ENCODE results near the gene IFITM1. TPM values are rescaled to one million over a fixed set of nuclear protein-coding genes. Genes with fewer than 3 reads are reported as not detected.
"Not testable (repeated sequence)": the region's sequence is repeated elsewhere in the genome, so short reads cannot be mapped to it uniquely, and the experiment has no call there.

The IFITM1 gene
- total RNA-seq, 1 experiment from 2014 or later: 2.0 TPM

DNA sequence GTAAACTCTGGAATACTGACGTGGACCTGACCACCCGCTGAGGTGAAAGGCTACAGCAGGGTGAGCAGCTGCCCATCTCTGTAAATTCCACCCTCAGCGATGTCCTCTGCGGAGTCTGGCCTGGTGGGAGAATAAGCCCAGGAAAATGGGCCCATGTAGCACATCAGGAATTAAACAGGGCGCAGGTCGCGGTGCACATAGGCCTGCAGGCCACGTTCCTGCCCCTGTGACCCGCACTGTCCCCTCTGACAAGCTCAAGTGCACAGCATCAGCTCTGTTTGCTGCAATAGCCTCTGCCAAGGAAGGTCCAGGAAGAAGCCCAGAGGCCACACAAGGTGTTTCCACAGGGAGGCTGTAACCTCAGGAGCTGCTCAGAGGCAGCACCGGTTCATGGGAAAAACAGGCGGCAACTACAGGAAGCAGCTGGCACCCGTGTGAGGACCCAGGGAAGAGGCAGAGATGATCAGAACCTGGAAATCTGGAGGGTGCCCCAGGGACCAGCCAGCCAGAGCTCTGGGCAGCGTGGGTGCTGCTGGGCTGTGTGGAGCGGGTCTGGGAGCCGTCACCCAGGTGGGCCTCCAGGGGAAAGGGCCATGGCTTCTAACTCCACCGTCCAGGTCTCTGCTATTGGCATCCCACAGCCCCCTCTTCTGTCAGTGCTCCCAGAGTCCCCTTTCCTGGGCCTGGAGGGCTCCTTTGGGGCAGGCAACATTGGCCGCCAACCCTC, 7.0 kb upstream of the IFITM1 start:
- ATAC-seq: no peak
- H3K27me3 ChIP-seq (ENCODE audit: low read length): no peaks in the 10 kb centered on the region
- no peak for TF ChIP-seq EZH2 (IDR thresholded peaks at IDR 0.05; ENCODE audit: low read length, unreplicated experiment)
- TF ChIP-seq, protein P1, sequence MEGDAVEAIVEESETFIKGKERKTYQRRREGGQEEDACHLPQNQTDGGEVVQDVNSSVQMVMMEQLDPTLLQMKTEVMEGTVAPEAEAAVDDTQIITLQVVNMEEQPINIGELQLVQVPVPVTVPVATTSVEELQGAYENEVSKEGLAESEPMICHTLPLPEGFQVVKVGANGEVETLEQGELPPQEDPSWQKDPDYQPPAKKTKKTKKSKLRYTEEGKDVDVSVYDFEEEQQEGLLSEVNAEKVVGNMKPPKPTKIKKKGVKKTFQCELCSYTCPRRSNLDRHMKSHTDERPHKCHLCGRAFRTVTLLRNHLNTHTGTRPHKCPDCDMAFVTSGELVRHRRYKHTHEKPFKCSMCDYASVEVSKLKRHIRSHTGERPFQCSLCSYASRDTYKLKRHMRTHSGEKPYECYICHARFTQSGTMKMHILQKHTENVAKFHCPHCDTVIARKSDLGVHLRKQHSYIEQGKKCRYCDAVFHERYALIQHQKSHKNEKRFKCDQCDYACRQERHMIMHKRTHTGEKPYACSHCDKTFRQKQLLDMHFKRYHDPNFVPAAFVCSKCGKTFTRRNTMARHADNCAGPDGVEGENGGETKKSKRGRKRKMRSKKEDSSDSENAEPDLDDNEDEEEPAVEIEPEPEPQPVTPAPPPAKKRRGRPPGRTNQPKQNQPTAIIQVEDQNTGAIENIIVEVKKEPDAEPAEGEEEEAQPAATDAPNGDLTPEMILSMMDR (conservative IDR thresholded peaks at IDR 0.05; ENCODE audit: low read depth, low read length): no peak
- peaks cover 12% of the 10 kb centered on the region for H3K79me2 ChIP-seq (ENCODE audit: low read length)
- no TSS peak for BruUV-seq (replicated peaks)
- POLR2A ChIA-PET (ENCODE audit: unreplicated experiment): no interaction called here
- H3K9me3 ChIP-seq (ENCODE audit: low read length): no peaks in the 10 kb centered on the region
- H3K4me1 ChIP-seq (ENCODE audit: insufficient read depth, low read length): peaks cover 12% of the 10 kb centered on the region
- H2AFZ ChIP-seq (ENCODE audit: low read length): no peak overlapping the region
- H3F3A ChIP-seq (ENCODE audit: low read length, unreplicated experiment): no peaks in the 10 kb centered on the region
- H4K20me1 ChIP-seq (ENCODE audit: low read length): no peaks in the 10 kb centered on the region
- H3K36me3 ChIP-seq (ENCODE audit: low read depth, low read length): no peaks in the 10 kb centered on the region
- no peak for DNase-seq
- H3K27ac ChIP-seq (ENCODE audit: low read length): no peak overlapping the region
- intact Hi-C loops (cut with micrococcal nuclease): loop anchor here (5.0 to 10.0 kb wide), 2 partner anchors 50 to 138 kb away; partner anchors contain the start of gene ANO9
- H3K9ac ChIP-seq (ENCODE audit: low read length): no peak overlapping the region
- CTCF ChIA-PET: no interaction called here
- no peaks in the 10 kb centered on the region for H3K9me2 ChIP-seq (replicated peaks; ENCODE audit: low read length)
- no peak overlapping the region for H3K4me2 ChIP-seq (ENCODE audit: low read length)
- H3K4me3 ChIP-seq (ENCODE audit: low read length): no peak overlapping the region

DNA sequence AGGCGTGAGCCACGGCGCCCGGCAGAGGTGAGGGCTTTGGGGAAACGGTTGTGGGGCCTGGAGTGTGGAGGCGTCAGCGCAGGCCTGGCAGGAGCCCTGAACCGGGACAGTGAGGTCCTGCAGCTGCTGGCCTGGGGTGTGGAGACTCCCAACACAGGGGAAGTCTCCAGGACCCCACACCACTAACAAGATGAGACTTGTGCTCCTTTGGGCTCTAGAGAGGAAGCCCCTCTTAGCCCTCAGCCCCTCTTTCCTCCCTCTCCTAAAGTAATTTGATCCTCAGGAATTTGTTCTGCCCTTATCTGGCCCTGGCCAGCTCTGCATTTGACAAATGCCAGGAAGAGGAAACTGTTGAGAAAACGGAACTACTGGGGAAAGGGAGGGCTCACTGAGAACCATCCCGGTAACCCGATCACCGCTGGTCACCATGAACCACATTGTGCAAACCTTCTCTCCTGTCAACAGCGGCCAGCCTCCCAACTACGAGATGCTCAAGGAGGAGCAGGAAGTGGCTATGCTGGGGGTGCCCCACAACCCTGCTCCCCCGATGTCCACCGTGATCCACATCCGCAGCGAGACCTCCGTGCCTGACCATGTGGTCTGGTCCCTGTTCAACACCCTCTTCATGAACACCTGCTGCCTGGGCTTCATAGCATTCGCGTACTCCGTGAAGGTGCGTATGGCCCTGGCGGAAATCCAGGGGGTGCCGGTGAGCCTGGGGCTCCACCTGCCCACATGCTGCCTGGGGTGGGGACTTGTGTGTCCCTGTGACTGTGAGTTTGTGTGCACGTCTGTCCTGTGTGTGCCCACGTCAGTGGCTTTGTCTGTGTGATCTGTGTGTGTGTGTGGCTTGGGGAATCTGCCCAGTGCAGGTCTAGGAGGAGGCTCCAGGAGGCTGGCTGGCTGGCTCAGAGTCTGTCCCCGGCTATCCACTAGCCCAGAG, 5.8 kb upstream of the IFITM1 start, which contains the start of gene IFITM2:
Gene IFITM2, plus strand, starts transcription at position 51 of the 943 bp plus-strand sequence. Its CDS starts 377 bp downstream, at position 428.
- ATAC-seq (peak; percentile 67), DNase-seq (peak; percentile 79)
- peak within 1 kb of the TSS; percentile 38 for H3K9ac ChIP-seq (ENCODE audit: low read length)
- H4K20me1 ChIP-seq (ENCODE audit: low read length); POLR2A ChIA-PET (ENCODE audit: unreplicated experiment); H3F3A ChIP-seq (ENCODE audit: low read length, unreplicated experiment); H3K9me3 ChIP-seq (ENCODE audit: low read length); H3K27ac ChIP-seq (ENCODE audit: low read length); H3K36me3 ChIP-seq (ENCODE audit: low read depth, low read length); H3K27me3 ChIP-seq (ENCODE audit: low read length); H3K9me2 ChIP-seq (replicated peaks; ENCODE audit: low read length): not testable (repeated sequence)
- intact Hi-C loops (cut with micrococcal nuclease): loop anchor here (5.0 to 10.0 kb wide), 2 partner anchors 49 to 137 kb away; partner anchors contain the start of gene ANO9
- peak within 1 kb of the TSS; percentile 78 for H3K4me3 ChIP-seq (ENCODE audit: low read length)
- TF ChIP-seq, protein P1 (conservative IDR thresholded peaks at IDR 0.05; ENCODE audit: low read depth, low read length): 0 out of 2 replicates have a peak, but pooled peaks have one; percentile 13
- TSS peak; percentile 88 for BruUV-seq (replicated peaks)
- H3K4me1 ChIP-seq (ENCODE audit: insufficient read depth, low read length): peaks cover 12% of the 10 kb centered on the region
- H3K79me2 ChIP-seq (ENCODE audit: low read length): peaks cover 12% of the 10 kb centered on the region
- CTCF ChIA-PET: interaction anchor here (0.6 kb wide), 2 partner anchors 10 to 57 kb away, joined by 3 to 4 read pairs; no protein-coding TSS in a partner anchor
- H2AFZ ChIP-seq (ENCODE audit: low read length): peak within 1 kb of the TSS; percentile 87
- H3K4me2 ChIP-seq (ENCODE audit: low read length): peak within 1 kb of the TSS; percentile 91

DNA sequence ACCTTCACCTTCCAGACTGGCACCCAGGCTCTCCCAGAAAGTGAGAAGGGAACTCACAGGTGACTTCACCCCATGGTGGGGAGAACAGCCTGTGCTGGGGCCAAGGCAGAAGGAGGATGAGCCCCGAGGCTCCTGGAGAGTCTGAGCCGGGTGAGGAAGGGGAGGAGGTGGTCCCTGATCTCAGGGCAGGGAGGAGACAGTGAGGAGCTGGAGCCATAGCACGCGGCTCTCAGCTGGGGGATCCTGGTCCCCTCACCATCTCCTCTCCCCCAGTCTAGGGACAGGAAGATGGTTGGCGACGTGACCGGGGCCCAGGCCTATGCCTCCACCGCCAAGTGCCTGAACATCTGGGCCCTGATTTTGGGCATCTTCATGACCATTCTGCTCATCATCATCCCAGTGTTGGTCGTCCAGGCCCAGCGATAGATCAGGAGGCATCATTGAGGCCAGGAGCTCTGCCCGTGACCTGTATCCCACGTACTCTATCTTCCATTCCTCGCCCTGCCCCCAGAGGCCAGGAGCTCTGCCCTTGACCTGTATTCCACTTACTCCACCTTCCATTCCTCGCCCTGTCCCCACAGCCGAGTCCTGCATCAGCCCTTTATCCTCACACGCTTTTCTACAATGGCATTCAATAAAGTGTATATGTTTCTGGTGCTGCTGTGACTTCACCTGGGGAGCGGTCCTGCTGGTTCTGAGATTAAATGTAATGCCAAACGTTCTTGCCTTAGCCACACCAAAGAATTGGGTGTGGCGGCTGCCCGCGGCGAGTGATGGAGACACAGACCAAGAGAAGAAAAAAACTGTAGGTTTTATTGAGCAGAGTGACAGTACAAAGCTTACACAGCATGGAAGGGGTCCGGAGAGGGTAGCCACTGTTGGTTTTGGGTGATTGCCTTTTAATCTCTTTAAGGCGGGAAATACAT, 4.8 kb upstream of the IFITM1 start:
- H2AFZ ChIP-seq (ENCODE audit: low read length); H4K20me1 ChIP-seq (ENCODE audit: low read length); H3K27me3 ChIP-seq (ENCODE audit: low read length); H3K9me3 ChIP-seq (ENCODE audit: low read length); H3K9me2 ChIP-seq (replicated peaks; ENCODE audit: low read length); BruUV-seq (replicated peaks); CTCF ChIA-PET; H3K27ac ChIP-seq (ENCODE audit: low read length); ATAC-seq; H3F3A ChIP-seq (ENCODE audit: low read length, unreplicated experiment); H3K36me3 ChIP-seq (ENCODE audit: low read depth, low read length): not testable (repeated sequence)
- Histone ChIP-seq H3K4me1 (ENCODE audit: insufficient read depth, low read length) (peaks cover 12% of the 10 kb centered on the region), H3K79me2 (ENCODE audit: low read length) (peaks cover 12% of the 10 kb centered on the region), H3K4me2 (ENCODE audit: low read length) (peak overlapping the region; percentile 75), H3K9ac (ENCODE audit: low read length) (0 out of 2 replicates have a peak overlapping the region, but pooled peaks have one; percentile 9), H3K4me3 (ENCODE audit: low read length) (peak overlapping the region; percentile 59)
- intact Hi-C loops (cut with micrococcal nuclease): loop anchor here (5.0 to 10.0 kb wide), 2 partner anchors 48 to 136 kb away; partner anchors contain the start of gene ANO9
- POLR2A ChIA-PET (ENCODE audit: unreplicated experiment): interaction anchor here (0.6 kb wide), 1 partner anchor 98 kb away, joined by 7 read pairs; no protein-coding TSS in a partner anchor
- DNase-seq: peak; percentile 49

DNA sequence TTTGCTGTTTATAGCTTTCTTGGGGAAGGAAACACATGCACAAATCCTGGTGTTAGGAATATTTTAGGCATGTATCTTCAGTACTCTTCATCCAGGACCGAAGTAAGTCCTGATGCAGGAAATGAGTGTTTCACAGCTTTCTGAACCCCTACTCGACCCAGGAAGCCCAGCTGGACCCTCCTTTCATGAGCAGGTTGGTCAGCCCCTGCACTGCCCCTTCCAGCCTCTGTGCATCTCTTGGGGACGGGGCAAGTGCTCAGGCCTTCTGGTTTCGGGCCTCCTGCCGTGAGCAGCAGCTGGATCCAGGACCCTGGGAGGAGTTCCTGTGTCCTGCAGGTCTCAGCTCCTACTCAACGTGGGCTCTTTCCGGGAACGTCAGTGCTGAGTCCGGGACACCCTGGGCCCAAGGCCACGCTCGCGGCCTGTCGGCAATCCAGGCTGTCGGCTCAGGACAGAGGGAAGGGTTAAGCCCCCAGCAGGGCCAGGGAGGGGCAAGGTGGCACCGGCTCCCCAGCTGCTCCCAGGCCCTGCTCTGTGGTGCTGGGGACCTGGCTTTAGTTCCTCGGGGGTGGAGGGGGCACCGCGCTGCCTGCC, 3.8 kb upstream of the IFITM1 start:
- H3K9me3 ChIP-seq (ENCODE audit: low read length); H2AFZ ChIP-seq (ENCODE audit: low read length); H3F3A ChIP-seq (ENCODE audit: low read length, unreplicated experiment); H3K27me3 ChIP-seq (ENCODE audit: low read length); H4K20me1 ChIP-seq (ENCODE audit: low read length); BruUV-seq (replicated peaks); H3K9me2 ChIP-seq (replicated peaks; ENCODE audit: low read length); H3K27ac ChIP-seq (ENCODE audit: low read length); H3K36me3 ChIP-seq (ENCODE audit: low read depth, low read length); CTCF ChIA-PET: not testable (repeated sequence)
- 0 out of 2 replicates have a peak overlapping the region, but pooled peaks have one; percentile 9 for H3K9ac ChIP-seq (ENCODE audit: low read length)
- intact Hi-C loops (cut with micrococcal nuclease): loop anchor here (5.0 to 10.0 kb wide), 2 partner anchors 47 to 135 kb away; partner anchors contain the start of gene ANO9
- peaks cover 12% of the 10 kb centered on the region for H3K79me2 ChIP-seq (ENCODE audit: low read length)
- POLR2A ChIA-PET (ENCODE audit: unreplicated experiment): interaction anchor here (0.6 kb wide), 1 partner anchor 97 kb away, joined by 7 read pairs; no protein-coding TSS in a partner anchor
- peak overlapping the region; percentile 75 for H3K4me2 ChIP-seq (ENCODE audit: low read length)
- peak; percentile 26 for ATAC-seq
- H3K4me3 ChIP-seq (ENCODE audit: low read length): peak overlapping the region; percentile 59
- peak; percentile 14 for DNase-seq
- peaks cover 12% of the 10 kb centered on the region for H3K4me1 ChIP-seq (ENCODE audit: insufficient read depth, low read length)
